GM21390 (cell line): ENCODE data around the gene SH3BP2.
"Not testable (repeated sequence)": the region's sequence is repeated elsewhere in the genome, so short reads cannot be mapped to it uniquely, and the experiment has no call there.

ENCODE experiments used
- ATAC-seq: cut with Tn5 transposase; IDR thresholded peaks from one replicate; pipeline ENCODE4 v1.9.1; 2021; ENCODE audit not compliant: unreplicated experiment

Gene SH3BP2

GRCh38 chr4:2762486-2763370, 30.2 kb upstream of the SH3BP2 start:
- ATAC-seq, result not testable (repeated sequence)

- no peak for ATAC-seq
Observed at GRCh38 chr4:2763511-2763967, 29.3 kb upstream of the SH3BP2 start.

GRCh38 chr4:2765832-2766526, 26.9 kb upstream of the SH3BP2 start:
- ATAC-seq, result no peak

- no peak for ATAC-seq
Observed at GRCh38 chr4:2767046-2767704, 25.7 kb upstream of the SH3BP2 start.

- no peak for ATAC-seq
Observed at GRCh38 chr4:2767705-2768074, 25.2 kb upstream of the SH3BP2 start.

GRCh38 chr4:2768124-2768523, 24.8 kb upstream of the SH3BP2 start:
- no peak for ATAC-seq

- ATAC-seq, result no peak
Observed at GRCh38 chr4:2768921-2769336, 24.0 kb upstream of the SH3BP2 start.

- no peak for ATAC-seq
Observed at GRCh38 chr4:2771264-2771663, 21.6 kb upstream of the SH3BP2 start.

- ATAC-seq, result not testable (repeated sequence)
Observed at GRCh38 chr4:2780643-2781042, 12.2 kb upstream of the SH3BP2 start.

GRCh38 chr4:2781911-2782310, 11.0 kb upstream of the SH3BP2 start:
- ATAC-seq, result no peak

GRCh38 chr4:2783790-2784189, 9.1 kb upstream of the SH3BP2 start:
- no peak for ATAC-seq

- no peak for ATAC-seq
Observed at GRCh38 chr4:2785613-2786012, 7.3 kb upstream of the SH3BP2 start.

GRCh38 chr4:2786152-2786671, 6.7 kb upstream of the SH3BP2 start:
- no peak for ATAC-seq

- no peak for ATAC-seq
Observed at GRCh38 chr4:2786794-2787229, 6.1 kb upstream of the SH3BP2 start.

- ATAC-seq, result peak; percentile 73
Observed at GRCh38 chr4:2787230-2788100, 5.4 kb upstream of the SH3BP2 start.

- ATAC-seq, result no peak
Observed at GRCh38 chr4:2788101-2788500, 4.8 kb upstream of the SH3BP2 start.

GRCh38 chr4:2788532-2789103, 4.3 kb upstream of the SH3BP2 start:
- no peak for ATAC-seq

GRCh38 chr4:2789351-2789750, 3.5 kb upstream of the SH3BP2 start:
- ATAC-seq, result no peak

GRCh38 chr4:2789793-2790582, 2.9 kb upstream of the SH3BP2 start:
- no peak for ATAC-seq
